Brain pericyte (primary cell): ENCODE data around the gene NAGK.
"Not testable (repeated sequence)": the region's sequence is repeated elsewhere in the genome, so short reads cannot be mapped to it uniquely, and the experiment has no call there.

Experiments used
- DNase-seq: peaks from one replicate; pipeline ENCODE4 v3.0.0-alpha.2; 2012; ENCODE audit warnings: low read depth, low spot score

NAGK gene

DNA sequence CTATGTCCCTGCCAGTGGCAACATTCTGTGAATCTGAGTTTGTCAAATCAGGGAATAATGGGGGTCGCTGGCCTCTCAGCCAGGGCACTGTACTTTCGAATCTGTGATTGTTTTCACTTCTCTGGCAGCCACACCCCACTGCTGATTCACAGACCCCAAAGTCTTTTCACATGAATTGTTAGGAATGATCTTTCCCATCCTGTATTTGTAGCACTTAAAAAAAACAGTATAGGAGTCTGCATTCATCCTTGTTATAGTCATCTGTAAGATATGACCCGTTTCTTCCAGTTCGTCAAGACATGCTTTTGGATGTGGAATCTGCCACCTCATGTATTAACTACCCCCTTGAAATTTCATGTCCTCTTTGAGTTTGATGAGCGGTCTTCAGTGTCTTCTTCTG lies 928 bp downstream of the NAGK start:
- DNase-seq: no peak

DNA sequence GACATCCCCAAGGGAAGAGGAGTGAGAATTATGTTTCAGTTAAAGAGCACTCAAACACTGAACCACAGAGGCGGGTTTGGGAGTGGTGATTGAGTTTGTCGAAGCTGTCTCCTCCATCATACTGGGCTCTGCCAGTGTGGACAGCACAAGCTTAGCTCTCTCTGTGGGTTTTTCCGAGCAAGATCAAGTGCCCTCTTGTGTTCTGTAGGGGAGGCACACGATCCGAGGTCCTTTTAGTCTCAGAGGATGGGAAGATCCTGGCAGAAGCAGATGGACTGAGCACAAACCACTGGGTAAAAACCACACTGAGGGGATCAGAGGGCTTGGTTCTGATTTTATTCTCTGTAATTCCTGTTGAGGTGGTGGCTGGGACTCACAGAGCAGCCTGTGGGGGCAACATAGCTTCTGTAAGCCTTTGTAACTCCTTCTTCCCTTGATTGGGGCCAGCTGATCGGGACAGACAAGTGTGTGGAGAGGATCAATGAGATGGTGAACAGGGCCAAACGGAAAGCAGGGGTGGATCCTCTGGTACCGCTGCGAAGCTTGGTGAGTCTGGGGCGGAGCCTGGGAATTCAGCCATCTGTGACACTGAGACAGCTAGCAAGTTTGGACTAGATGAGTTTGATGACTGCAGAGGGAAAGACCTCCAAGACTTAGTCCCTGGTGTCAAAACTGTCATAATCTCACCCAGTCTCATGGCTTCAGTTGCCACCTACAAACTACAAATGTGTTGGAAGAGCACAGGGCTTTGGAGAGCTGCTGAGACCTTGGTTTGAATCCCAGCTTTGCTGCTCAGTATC lies 2.0 kb downstream of the NAGK start:
- no peak for DNase-seq

DNA sequence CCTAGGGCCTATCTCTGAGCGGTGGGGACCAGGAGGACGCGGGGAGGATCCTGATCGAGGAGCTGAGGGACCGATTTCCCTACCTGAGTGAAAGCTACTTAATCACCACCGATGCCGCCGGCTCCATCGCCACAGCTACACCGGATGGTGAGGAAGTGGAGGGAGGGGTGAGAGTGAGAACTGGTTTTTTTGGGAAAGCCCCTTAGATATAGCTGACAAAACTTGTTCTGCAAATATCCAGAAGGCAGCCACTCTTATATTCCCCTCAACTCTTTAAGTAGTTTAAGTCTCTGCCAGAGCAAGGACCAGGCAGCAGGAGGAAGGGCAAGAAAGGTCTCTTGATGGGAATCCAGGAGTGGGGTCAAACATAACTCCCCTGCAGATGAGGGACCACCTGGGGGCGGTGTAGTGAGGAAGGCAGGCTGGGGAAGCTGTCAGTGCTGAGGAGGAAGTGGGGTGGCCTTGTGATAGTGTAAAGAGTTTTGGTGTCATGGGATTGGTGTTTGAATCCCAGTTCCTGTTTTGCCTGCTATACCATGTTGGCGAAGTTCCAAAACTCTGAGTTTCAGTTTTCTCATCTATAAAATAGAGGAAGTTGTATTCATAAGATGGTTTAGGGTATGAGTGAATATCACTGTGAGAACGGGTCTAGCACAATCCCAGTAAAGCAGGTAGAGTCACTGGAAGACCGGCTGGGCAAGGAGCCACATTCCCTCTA lies 3.4 kb downstream of the NAGK start:
- DNase-seq: no peak

DNA sequence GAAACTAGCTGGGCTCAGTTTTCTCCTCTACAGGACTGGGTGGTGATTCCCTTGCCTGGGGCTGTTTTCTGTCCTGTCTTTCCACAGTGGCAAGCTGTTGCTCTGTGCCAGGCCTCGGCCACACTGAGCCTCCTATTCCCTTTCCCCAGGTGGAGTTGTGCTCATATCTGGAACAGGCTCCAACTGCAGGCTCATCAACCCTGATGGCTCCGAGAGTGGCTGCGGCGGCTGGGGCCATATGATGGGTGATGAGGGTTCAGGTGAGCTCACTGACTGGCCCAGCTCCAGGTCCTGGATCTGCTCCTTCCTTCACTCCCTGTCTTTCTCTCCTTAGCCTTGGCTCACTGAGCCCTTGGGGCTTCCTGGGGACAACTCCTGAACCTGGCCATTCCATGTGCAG lies 4.0 kb downstream of the NAGK start:
- no peak for DNase-seq

DNA sequence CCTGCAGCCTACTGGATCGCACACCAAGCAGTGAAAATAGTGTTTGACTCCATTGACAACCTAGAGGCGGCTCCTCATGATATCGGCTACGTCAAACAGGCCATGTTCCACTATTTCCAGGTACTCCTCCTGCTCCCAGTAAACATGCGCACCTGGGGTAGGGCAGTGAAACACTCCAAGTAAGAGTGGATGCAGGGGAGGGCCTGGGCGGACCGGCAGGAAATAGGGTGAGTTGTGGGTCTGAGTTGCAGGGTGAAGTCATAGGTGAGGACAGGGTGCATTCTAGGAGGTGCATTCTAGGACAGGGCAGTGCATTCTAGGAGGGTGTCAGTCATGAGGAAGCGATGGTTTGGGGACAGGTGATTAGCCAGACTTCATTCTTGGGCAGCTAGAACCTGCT lies 5.0 kb downstream of the NAGK start:
- DNase-seq: no peak

DNA sequence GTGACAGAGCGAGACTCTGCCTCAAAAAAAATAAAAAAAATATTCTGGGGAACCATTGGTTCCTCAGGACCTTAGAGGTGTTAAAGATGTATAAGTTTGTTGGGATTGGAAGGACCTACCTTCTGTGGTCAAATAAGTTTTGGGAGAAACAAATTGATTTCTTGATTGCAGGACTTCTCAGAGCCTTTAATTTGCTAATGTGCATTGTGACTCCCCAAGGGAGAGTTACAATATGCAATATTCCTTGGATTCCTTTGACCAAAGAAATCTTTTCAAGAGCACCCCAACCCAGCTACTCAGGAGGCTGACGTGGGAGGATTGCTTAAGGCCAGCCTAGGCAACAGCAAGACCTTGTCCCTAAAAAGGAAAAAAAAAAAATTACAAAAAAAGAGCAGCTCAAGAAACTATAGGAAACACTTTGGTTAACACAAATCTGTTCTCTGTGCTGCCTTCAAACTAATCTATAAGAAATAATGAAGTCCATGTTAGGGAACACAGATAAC lies 6.5 kb downstream of the NAGK start:
- DNase-seq: no peak

DNA sequence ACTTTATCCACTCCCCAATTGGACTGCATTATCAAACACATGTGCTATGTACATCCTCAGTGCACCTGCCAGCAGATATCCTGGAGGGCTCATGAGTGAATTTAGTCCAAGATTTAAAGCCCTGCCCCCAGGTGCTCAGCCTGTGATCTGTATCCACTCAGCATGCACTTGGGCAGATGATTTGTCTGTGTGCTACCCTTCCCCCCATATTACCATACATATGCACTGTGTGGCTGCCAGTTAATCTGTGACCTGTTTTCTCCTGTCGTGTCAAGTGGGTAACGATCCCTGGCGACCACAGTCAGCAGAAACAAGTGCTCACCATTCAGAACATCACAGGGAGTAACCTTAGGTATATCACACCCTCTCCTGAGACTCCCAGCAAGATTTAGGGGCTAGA lies 10.2 kb downstream of the NAGK start:
- no peak for DNase-seq

DNA sequence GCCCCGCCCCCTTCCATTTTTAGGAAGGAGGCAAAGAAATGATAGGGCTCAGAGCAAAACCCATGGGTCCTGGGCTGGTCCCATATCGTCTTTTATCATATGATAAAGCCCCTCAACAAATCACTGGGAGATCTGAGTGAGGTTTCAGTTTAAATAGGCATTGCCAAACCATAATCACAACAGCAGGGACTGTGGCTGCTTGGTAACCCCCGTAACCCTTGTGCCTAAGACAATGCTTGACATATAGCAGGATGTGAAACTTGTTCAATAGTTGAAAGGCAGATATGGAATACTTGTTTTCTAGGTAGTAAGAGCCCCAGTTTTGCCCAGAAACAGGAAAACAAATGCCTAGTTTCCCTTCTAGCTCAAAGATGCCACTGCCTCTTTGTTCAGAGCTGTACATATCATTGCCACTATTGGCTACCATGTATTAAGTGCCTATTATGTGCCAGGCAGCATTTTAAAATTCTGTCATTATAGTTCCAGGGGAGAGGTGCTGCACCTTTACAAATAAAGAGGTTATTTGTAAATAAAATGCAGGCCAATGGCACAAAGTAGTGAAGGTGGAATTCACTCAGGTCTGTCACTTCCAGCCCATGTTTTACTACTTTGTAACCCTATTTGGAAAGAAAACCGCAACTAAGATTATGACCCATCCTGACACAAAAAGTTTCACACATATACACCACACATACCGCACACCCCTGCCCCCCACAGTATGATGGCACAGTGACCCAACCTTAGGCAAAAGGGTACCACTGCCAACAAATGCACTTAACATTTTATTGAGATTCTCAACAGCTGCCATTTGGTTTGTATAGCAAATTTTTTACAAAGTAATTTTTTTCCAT lies 14.2 kb downstream of the NAGK start:
- no peak for DNase-seq

DNA sequence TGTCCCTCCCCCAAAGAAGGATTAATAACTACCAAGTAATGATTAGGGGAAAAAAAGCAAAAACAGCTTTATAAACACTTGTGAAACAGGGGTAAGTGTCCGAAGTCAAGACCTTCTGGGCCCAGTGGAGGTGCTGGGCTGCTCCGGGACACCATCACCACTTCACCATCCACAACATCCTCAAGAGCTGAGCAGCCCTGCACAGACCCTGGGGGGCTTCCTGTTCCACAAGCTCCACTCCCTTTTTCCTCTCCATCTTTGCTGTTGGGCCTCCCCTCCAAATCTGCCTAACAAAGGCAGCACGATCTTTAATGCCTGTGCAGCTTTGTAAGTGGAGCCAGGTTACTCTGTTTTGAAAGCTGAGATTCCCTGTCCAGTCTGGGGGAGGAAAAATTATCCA lies 14.8 kb downstream of the NAGK start:
- DNase-seq: not testable (repeated sequence)

DNA sequence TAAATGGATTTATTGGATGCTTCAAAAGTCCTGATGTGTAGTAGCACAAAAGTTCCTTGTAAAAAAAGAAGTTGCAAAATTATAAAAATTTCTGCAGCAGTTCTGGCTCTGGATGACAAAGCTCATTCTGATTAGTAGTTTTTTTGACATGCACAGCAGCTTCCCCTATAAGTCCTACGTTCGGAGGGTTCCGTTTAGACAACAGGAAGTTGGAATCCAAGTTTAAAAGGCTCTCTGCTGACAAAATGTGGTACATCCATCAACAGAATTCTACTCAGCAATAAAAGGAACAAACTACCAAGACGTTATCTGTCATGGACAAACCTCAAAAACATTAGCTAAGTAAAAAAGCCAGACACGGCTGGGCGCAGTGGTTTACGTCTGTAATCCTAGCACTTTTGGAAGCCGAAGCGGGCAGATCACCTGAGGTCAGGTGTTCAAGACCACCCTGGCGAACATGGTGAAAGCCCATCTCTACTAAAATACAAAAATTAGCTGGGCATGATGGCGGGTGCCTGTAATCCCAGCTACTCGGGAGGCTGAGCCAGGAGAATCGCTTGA lies 15.4 kb downstream of the NAGK start:
- not testable (repeated sequence) for DNase-seq

DNA sequence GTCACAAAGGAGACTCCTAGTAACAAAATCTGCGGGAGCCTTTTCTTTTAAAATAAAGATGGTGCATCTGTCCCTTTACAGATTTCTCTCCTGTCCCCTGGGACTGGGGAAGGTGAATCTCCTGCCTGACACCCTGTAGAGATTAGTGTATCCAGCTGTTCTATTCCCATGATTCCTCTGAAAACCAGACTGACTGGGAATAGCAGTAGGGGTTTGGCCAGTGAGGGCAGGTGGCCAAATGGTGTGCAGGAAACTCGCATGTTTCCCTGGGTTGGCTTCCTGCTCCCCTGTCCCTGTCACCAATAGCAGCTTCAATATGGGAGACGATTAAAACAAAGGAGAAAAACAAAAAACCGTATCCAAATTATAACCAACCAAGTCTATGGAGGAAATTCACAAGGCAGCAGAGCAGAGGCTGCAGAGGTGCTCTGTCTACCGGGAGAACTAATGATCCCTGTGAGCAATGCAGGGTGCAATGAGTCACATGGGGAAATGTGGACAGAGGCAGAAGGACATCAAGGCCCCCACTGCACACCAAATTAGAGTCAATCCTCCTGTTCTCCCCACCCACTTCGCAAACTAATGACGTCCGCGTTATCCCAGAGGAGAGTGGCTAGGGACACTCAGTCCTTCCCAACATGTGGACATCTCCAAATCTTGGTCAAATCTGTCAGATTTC lies 17.0 kb downstream of the NAGK start:
- not testable (repeated sequence) for DNase-seq

DNA sequence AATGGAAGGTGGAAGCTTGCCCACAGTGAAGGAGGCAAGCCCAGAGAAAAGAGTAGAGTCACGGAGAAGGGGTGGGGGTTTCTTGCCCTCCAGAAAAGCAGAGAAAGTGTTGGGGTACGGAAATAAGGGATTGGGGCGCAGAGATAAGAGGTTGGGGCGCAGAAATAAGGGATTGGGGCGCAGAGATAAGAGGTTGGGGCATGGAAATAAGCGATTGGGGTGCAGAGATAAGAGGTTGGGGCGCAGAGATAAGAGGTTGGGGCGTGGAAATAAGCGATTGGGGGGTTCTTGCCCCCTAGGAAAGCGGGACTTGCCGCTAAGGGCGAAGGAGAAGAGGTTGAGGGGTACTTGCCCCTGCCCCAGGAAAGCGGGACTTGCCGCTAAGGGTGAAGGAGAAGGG lies 21.0 kb downstream of the NAGK start:
- DNase-seq: not testable (repeated sequence)

DNA sequence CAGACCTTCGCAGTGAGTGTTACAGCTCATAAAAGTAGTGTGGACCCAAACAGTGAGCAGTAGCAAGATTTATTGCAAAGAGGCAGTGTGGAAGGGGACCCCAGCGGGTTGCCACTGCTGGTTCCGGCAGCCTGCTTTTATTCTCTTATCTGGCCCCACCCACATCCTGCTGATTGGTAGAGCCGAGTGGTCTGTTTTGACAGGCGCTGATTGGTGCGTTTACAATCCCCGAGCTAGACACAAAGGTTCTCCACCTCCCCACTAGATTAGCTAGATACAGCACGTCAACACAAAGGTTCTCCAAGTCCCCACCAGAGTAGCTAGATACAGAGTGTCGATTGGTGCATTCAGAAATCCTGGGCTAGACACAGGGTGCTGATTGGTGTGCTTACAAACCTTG lies 23.4 kb downstream of the NAGK start:
- DNase-seq: not testable (repeated sequence)

DNA sequence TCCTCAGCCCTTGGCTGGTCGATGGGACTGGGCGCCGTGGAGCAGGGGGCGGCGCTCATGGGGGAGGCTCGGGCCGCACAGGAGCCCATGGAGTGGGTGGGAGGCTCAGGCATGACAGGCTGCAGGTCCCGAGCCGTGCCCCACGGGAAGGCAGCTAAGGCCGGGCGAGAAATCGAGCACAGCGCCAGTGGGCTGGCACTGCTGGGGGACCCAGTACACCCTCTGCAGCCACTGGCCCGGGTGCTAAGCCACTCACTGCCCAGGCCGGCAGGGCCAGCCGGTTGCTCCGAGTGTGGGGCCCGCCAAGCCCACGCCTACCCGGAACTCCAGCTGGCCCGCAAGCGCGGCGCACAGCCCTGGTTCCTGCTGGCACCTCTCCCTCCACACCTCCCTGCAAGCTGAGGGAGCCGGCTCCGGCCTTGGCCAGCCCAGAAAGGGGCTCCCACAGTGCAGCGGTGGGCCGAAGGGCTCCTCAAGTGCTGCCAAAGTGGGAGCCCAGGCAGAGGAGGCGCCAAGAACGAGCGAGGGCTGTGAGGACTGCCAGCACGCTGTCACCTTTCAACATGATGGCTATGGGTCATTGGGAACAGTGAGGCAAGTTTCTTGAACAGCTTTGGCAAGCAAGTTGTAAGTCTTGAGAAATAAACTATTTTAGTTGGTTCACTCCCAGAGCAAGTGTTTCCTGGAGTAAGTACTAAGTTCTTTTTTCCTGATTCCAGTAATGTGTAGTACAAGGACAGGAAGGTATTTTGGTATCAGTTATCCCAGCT lies 24.2 kb downstream of the NAGK start:
- not testable (repeated sequence) for DNase-seq

DNA sequence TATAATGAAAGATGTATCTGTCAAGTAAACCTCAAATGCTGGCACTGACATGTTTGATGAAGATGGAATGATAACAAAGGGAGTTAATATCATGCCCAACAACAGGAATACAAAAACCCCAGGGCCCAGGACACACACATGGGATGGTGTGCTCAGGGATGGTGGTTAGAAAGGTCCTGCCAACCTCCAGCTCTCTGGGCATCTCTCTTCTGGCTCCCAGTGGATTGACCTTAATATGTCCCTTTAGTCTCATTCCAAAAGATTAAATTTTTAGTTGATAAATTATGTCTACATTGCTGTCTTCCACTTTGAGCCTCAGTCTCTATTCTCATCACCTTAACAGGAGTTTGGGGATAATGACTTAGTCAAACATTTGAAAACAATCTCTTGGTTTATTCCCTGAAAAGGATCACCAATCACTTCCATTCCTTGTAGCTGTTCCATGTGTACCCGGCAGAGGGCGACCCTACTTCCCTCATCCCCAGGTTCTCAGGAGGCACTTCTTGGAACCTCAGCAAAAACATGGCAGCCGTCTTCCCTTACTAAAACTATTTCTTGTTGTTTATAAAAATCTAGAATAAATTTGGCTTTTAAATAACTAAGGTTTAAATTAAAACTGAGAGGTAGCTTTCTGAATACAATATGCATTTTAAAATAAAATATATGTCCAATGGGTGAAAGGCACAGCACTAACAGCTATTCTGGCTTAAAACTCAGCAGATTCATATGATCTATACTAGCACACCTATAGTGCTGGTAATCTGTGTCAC lies 31.9 kb downstream of the NAGK start:
- DNase-seq: peak; percentile 24

DNA sequence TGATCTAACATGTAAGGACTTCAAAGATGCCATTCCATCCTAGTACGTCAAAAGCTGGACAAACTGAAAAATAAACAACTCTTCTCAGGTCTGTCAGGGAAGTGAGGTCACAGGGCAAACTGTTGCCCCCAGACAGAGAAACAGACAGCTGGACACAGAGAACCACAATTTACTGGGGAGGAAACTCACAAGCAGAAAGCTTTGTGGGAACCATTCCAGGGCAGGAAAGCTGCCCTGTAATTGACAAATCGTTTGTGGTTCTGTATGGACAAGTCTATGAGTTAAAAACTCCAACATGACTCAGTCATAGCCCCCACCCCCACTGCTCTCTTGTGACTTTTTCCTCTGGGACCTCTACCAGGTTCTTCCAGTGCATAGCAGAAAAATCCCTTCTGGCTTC lies 33.2 kb downstream of the NAGK start:
- DNase-seq: no peak

DNA sequence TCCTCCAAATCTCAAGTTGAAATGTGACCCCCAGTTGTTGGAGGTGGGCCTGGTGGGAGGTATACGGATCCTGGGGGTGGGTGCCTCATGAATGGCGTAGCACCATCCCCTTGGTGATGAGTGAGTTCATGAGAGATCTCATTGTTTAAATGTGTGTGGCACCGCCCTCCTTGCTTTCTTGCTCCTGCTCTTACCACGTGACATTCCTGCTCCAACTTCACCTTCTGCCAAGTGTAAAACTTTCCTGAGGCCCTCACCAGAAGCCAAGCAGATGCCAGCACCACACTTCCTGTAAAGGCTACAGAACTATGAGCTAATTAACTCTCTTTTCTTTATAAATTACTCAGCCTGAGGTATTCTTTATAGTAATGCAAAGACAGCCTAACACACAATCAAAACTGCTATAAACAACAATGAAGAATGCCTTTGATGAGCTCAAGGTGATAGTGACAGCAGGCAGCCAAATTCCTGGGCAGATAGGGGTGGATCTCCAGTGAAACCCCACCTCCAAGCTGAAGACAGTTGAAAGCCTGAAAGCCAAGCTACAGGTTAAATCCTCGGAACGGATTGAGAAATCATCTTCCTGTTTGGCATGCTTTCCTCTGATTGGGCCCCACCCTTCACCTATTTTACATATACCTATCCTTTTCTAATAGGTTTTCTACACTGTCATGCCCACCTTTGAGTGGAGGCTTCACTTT lies 34.7 kb downstream of the NAGK start:
- no peak for DNase-seq

DNA sequence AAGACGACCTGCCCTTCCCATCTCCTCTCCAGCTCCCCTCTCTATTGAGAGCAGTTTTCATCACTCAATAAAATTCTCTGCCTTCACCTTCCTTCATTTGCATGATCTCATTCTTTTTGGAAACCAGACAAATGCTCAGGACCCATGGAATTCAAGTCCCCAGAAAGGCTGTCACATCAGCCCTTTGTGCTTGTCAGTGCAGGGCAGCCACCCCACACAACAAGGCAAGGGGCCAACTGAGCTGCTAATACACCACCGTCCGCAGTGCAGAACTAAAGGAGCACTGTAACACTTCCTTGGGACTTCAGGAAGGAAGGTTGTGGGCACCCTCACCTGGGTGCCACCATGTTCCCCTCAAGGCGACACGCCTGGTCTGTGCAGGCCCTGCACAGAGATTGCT lies 35.4 kb downstream of the NAGK start:
- no peak for DNase-seq

DNA sequence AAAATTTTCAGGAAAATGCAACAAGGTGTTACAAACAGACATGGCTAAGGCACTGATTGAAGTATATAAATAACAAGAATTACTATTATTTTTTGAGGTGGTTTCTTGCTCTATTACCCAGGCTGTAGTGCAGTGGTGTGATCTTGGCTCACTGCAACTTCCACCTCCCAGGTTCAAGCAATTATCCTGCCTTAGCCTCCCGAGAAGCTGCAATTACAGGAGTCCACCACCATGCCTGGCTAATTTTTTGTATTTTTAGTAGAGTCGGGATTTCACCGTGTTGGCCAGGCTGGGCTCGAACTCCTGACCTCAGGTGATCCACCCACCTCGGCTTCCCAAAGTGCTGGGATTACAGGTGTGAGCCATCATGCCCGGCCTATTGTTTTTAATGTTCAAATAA lies 38.0 kb downstream of the NAGK start:
- not testable (repeated sequence) for DNase-seq
